ENCODE results near the gene ZXDA. TPM values are rescaled to one million over a fixed set of nuclear protein-coding genes. Genes with fewer than 3 reads are reported as not detected.
A peak's percentile ranks its signal among the peaks of the same experiment; 100 is the strongest.
"Not testable (repeated sequence)": the region's sequence is repeated elsewhere in the genome, so short reads cannot be mapped to it uniquely, and the experiment has no call there.

ZXDA gene
- total and polyA plus RNA-seq, 2 donors (not counting 3 experiments of a cell fraction or from before 2014, with no cell fraction given) = 2.4 to 5.4 TPM

- intact Hi-C loops (cut with micrococcal nuclease) = no loop called here
- H3K79me2 ChIP-seq (ENCODE audit: control insufficient read depth, insufficient read depth, low read length) = no peaks in the 10 kb centered on the region
- no peak for DNase-seq (ENCODE audit: low read depth, low spot score)
- no peak overlapping the region for H3K4me2 ChIP-seq (ENCODE audit: insufficient read depth, low read length)
- H3K27ac ChIP-seq (ENCODE audit: insufficient read depth, low read depth, low read length) = no peak overlapping the region
- no peaks in the 10 kb centered on the region for H3K36me3 ChIP-seq (ENCODE audit: control insufficient read depth in 2 of 2, extremely low read depth in 1 of 2, insufficient read depth in 2 of 2, low read length in 2 of 2)
- no TSS peak for BruUV-seq (replicated peaks)
- FAIRE-seq = no peak
- ChIA-PET POLR2A (no interaction called here), CTCF (no interaction called here)
- dilution Hi-C loops (cut with MboI; ENCODE audit: extremely low pct_ligation_motif_present, low sequenced_read_pairs) = no loop called here
- H3K4me3 ChIP-seq (replicated peaks in 1 of 3; ENCODE audit: insufficient read depth in 1 of 3, low read depth in 1 of 3, low read length in 3 of 3) = no peak overlapping the region
- H3K4me1 ChIP-seq (ENCODE audit: control insufficient read depth, extremely low read depth, insufficient read depth, low read length) = peaks cover 4% of the 10 kb centered on the region
- H3K9me1 ChIP-seq (replicated peaks; ENCODE audit: control insufficient read depth, extremely low read depth, insufficient read depth, low read length) = no peaks in the 10 kb centered on the region
- H4K20me1 ChIP-seq (replicated peaks; ENCODE audit: control insufficient read depth, extremely low read depth, insufficient read depth, low read length) = no peaks in the 10 kb centered on the region
- H2AFZ ChIP-seq (ENCODE audit: low read depth, low read length) = no peak overlapping the region
- H3K9me3 ChIP-seq (replicated peaks; ENCODE audit: control insufficient read depth, insufficient read depth, low read length) = no peaks in the 10 kb centered on the region
- no peak overlapping the region for H3K9ac ChIP-seq (replicated peaks; ENCODE audit: extremely low read depth, insufficient read depth, low read length)
- no peak for TF ChIP-seq EZH2 (IDR thresholded peaks at IDR 0.05; ENCODE audit: borderline replicate concordance, low read depth, low read length, severe bottlenecking)
- no peak for TF ChIP-seq POLR2A (IDR thresholded peaks at IDR 0.05; ENCODE audit: low read depth, low read length)
- no peak for TF ChIP-seq FOS (IDR thresholded peaks at IDR 0.05; ENCODE audit: borderline replicate concordance, insufficient read depth, low read length)
- no peak for TF ChIP-seq POLR2AphosphoS5 (IDR thresholded peaks at IDR 0.05; ENCODE audit: insufficient read depth, low read depth, low read length)
- no peak for TF ChIP-seq GATA2 (IDR thresholded peaks at IDR 0.05; ENCODE audit: insufficient read depth, insufficient read length, low read depth, low read length)
- no peak for TF ChIP-seq JUN (IDR thresholded peaks at IDR 0.05; ENCODE audit: borderline replicate concordance, insufficient read depth, insufficient read length, low read depth)
- TF ChIP-seq CTCF (IDR thresholded peaks at IDR 0.05; ENCODE audit: extremely low read depth in 1 of 2, insufficient read depth in 1 of 2, low read depth in 1 of 2, low read length in 2 of 2) = no peak
- no peak for TF ChIP-seq MYC (IDR thresholded peaks at IDR 0.05; ENCODE audit: low read depth, low read length)
- no peak for TF ChIP-seq MAX (IDR thresholded peaks at IDR 0.05; ENCODE audit: insufficient read depth, insufficient read length)
- no peaks in the 10 kb centered on the region for H3K27me3 ChIP-seq (ENCODE audit: control insufficient read depth in 2 of 2, insufficient read depth in 2 of 2, low read length in 2 of 2)
Observed at GRCh38 chrX:57915680-57916079, 5.4 kb upstream of the ZXDA start.

GRCh38 chrX:57909595-57910286 is 517 bp downstream of the ZXDA start:
- Histone ChIP-seq H3K4me2 (ENCODE audit: insufficient read depth, low read length) (peak overlapping the region; percentile 47), H3K27ac (ENCODE audit: insufficient read depth, low read depth, low read length) (peak overlapping the region; percentile 55), H3K4me1 (ENCODE audit: control insufficient read depth, extremely low read depth, insufficient read depth, low read length) (peaks cover 25% of the 10 kb centered on the region), H3K9ac (replicated peaks; ENCODE audit: extremely low read depth, insufficient read depth, low read length) (peak overlapping the region; percentile 51), H3K4me3 (replicated peaks in 1 of 3; ENCODE audit: insufficient read depth in 1 of 3, low read depth in 1 of 3, low read length in 3 of 3) (peak overlapping the region in 2 of 3 experiments; percentile 17 to 44)
- dilution Hi-C loops (cut with MboI; ENCODE audit: extremely low pct_ligation_motif_present, low sequenced_read_pairs); H2AFZ ChIP-seq (ENCODE audit: low read depth, low read length); H3K9me1 ChIP-seq (replicated peaks; ENCODE audit: control insufficient read depth, extremely low read depth, insufficient read depth, low read length); H3K36me3 ChIP-seq (ENCODE audit: control insufficient read depth in 2 of 2, extremely low read depth in 1 of 2, insufficient read depth in 2 of 2, low read length in 2 of 2); POLR2A ChIA-PET; FAIRE-seq; H3K27me3 ChIP-seq (ENCODE audit: control insufficient read depth in 2 of 2, insufficient read depth in 2 of 2, low read length in 2 of 2); H3K79me2 ChIP-seq (ENCODE audit: control insufficient read depth, insufficient read depth, low read length); H3K9me3 ChIP-seq (replicated peaks; ENCODE audit: control insufficient read depth, insufficient read depth, low read length); BruUV-seq (replicated peaks); H4K20me1 ChIP-seq (replicated peaks; ENCODE audit: control insufficient read depth, extremely low read depth, insufficient read depth, low read length): not testable (repeated sequence)
- CTCF ChIA-PET = interaction anchor here (0.7 kb wide), 1 partner anchor 9 kb away, joined by 3 read pairs; no protein-coding TSS in a partner anchor
- DNase-seq (ENCODE audit: low read depth, low spot score) = peak; percentile 25
- intact Hi-C loops (cut with micrococcal nuclease) = loop anchor here (5.0 kb wide), 1 partner anchor 457 kb away; no protein-coding TSS in a partner anchor

Data from endothelial cell of umbilical vein (primary cell).